NCI-H2107 treated with DMSO at 0.1 percent for 48 hours (cell line): ENCODE results near the gene PSMD3.
"Not testable (repeated sequence)": the region's sequence is repeated elsewhere in the genome, so short reads cannot be mapped to it uniquely, and the experiment has no call there.

ENCODE experiments used
- DNase-seq: peaks from one replicate; lab custom pipeline; 2025; ENCODE audit not compliant: unreplicated experiment; lab: John Stamatoyannopoulos, UW

PSMD3 gene

DNA sequence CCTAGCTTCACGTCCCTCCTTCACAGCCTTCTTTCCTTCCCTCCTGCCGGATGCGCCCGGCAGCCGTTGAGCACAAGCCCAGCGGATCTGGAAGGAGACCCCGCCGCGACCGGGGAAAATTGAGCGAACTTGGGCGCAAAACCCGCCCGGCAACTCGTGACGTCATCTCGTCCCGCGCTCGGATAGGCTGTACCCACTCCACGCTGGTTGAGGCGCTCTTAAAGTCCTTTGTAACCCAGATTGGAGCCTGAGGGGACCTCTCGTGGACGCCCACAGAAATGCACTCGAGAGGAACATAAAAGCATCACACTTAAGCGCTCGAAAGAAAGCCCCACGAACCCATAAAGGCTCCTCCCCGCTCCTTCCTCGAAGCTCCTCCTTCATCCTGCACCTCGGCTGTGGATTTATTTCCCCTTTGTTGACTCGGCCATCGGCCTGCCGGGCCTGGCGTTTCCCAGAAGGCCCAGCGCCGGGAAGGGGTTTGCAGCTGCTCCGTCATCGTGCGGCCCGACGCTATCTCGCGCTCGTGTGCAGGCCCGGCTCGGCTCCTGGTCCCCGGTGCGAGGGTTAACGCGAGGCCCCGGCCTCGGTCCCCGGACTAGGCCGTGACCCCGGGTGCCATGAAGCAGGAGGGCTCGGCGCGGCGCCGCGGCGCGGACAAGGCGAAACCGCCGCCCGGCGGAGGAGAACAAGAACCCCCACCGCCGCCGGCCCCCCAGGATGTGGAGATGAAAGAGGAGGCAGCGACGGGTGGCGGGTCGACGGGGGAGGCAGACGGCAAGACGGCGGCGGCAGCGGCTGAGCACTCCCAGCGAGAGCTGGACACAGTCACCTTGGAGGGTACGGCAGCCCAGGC lies at the start of gene PSMD3:
Gene PSMD3 (plus strand): TSS at position 457 of the 856 bp plus-strand sequence. CDS start 164 bp downstream, at position 621.
- DNase-seq: peak; percentile 99

DNA sequence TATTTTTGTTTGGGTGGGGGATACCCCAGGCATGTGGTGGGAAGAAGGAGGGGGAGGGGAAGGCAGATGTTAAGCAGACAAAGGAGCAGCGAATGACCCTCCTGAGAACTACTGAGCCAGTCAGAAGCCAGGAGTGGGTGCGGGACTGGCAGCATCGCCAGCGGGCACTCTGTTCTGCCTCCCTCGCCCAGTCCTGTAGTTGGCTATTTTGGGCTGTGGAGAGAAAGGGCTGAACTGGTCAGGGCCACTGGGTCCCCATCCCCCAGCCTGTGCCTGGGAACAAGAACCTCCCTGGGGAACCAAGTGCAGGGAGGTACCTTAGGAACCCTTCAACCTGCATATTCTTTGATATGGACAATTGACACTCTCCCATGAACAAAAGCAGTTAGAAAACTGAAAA lies 46.7 kb upstream of the PSMD3 start:
- DNase-seq: no peak

DNA sequence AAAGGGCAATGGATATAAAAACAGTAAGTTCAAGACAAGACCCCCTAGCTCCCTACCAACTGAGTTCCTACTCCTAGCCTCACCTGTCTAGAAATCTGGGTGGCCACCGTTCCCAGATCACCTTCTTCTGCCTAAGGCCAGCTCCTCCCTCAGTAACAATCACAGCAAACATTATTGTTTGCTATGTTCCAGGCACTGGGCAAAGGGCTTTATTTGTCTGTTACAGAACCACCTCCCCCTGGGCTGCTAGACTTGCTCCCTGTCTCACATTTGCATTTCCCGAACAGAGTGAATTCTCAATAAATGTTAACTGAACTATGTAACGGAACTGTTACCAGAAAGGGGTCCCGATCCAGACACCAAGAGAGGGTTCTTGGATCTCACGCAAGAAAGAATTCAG lies 46.3 kb upstream of the PSMD3 start:
- no peak for DNase-seq

DNA sequence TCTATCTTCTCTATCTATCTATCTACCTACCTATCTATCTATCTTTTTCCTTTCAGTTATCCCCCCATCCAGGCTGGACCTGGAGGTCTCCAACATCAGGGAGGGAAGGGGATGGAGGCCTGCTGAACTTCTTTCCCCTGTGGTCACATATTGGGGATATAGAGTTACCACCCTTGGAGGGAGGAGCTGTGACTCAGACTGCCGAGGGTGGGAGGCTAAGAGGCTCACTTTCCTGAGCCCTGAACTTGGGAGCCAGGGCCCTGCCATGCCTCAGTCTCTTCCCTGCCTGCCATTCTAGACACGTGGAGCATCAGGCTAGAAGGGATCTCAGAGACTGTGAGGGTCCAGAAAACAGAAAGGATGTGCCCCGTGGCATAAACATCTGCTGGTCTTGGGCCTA lies 44.7 kb upstream of the PSMD3 start:
- DNase-seq: no peak

DNA sequence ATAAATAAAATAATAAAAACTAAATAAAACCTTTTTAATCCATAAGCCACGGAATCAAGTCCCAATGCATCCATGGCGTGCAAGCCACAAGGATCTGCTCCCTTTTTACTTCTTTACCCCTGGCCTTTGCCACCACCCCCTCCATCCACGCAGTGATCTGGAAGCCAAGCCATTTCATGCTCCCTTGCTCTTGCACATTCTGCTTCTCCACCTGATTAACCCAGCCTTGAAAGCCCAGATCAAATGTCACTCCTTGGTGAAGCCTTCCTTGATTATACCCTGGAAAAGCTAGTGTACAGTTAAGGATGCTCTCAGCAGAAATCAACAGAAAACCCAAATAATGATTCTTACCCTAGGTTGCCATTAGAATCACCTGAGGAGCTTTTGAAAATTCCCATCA lies 43.2 kb upstream of the PSMD3 start:
- no peak for DNase-seq

DNA sequence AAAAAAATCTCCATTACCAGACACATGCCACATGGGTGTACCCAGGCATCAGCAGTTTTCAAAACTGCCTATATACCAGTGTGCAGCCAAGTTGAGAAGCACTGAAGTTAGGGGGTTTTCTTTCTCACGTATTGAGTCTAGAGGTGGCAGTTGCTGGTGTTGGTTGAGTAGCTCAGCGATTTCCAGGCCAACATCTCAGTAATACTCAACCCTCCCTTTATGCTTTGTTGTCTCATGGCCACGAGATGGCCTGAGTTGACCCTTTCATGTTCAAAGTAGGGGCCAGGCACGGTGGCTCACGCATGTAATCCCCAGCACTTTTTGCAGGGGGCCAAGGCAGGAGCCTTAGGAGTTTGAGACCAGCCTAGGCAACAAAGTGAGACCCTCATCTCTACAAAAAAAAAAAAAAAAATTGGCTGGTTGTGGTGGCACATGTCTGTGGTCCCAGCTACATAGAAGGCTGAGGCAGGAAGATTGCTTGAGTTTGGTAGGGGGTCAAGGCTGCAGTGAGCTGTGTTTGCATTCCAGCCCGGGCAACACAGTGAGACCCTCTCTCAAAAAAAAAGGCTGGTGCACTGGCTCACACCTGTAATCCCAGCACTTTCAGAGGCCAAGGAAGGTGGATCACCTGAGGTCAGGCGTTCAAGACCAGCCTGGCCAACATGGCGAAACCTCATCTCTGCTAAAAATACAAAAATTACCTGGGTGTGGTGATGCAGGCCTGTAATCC lies 42.3 kb upstream of the PSMD3 start:
- no peak for DNase-seq

DNA sequence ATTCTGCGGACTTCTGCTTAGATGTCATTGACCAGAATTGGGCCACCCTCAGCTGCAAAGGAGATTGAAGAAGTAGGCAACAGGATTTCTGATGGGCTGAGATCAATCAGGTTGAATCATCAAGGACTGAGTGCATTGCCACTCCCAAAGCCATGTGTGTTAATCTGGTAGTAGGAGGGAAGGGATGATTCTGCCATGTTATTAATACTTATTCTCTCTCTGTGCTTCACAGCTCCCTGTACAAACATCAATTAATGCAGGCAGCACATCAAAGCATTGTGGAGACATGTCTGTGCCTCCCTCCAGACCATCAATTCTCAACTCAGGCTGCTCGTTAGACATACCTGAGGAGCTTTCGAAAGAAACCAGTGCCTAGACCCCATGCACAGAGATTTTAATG lies 41.5 kb upstream of the PSMD3 start:
- no peak for DNase-seq

DNA sequence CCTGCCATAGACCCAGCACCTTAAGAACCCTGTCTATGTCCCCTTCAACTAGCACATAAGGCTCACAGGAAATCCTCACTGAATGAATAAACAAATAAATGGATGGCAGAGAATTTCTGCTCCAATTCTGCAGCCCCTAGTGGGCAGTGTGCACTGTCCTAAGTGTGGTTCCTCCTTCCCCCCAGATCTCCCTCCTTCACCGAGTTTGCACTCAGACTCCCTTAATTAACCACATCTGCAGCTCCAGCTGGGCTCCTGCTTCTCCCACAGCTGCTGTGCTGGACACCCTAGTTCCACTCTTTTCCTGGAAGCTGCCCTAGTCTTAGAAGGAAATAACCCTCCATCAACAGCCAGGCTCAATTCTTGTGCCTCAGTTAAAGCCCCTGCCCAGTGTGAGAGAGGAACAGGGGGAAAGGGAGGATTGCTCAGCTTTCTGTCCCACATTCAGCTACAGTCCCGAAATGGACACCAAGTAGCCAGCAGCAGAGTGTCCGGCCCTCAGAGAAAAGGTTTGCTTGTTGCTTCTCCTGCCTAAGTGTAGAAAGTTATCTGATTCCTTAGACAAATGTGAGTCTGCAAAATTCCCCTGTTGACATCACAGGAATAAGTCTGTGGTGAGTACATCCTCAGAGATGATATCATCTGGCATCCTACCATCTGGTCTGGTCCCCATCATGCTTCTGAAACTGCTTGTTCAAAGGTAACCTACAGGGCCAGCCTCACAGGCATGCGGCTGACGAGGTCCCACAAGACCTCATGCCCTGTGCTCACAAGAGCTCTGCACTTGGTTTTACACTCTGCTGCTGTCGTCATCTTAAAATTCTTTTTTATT lies 40.8 kb upstream of the PSMD3 start:
- no peak for DNase-seq

DNA sequence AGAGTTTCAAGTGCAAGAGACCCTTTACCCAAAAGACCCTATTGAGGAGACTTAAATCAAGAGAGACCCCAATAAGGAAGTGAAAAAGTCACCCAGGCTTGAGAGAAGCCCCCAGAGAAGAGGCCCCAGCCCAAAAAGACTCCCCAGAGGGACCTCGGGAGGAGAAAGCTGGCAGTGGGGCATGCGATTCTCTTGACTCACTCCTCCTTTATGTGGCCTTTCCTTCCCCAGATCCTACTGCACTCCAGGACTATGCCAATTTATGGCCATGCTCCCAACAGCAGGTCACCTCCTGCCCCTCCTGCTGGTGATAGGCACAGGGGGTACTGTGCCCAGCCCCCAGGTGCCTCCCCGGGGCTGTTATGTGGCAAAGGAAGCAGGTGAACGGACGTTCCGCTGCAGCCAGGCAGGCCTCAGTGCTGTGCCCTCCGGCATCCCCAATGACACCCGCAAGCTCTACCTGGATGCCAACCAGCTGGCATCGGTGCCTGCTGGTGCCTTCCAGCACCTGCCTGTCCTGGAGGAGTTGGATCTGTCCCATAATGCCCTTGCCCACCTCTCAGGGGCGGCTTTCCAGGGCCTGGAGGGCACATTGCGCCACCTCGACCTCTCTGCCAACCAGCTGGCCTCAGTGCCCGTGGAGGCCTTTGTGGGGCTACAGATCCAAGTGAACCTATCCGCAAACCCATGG lies 36.8 kb upstream of the PSMD3 start:
- no peak for DNase-seq

DNA sequence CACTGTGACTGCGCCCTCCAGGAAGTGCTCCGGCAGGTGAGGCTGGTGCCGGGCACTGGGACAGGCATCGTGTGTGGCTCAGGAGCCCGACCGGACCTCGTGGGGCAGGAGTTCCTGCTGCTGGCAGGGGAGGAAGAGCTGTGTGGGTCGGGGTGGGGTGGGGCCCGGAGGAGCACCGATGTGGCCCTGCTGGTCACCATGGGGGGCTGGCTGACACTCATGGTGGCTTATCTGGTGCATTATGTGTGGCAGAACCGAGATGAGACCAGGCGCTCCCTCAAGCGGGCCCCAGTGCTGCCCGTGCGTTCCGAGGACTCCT lies 36.3 kb upstream of the PSMD3 start:
- DNase-seq: no peak

DNA sequence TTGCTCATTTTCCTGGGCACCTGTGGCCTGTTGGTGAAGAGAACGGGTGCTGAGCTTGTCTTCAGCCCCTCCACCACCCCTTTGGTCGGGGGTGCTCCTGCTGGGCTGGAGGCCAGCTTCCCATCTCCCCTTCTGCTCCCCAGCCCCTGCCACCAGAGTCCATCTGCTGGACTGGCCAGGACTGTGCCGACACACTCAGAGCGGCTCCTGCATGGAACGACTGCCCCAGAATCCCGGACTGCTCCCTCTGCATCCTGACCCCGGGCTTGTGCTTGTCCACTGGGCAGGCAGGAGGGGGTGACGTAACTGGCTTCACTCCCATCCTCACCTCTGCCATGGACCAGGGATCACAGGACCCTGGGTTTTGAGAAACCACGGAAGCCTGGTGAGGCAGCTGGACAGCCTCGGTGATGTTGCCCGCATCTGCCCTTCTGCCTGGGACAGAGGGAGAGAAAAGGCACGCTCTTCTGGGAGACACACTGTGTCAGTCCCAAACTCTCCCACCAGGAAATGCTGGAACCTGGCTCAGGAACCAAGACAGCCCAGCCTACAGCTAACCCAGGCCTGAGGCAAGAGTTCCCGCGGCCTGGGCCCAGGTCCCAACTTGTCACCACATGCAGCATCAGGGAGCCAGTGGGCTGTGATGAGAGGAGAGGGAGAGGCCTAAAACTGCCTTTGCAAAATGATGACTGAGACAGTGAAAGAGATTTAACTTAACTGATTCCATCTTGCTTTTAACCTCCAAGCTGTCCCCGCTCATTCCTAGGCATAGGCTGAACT lies 33.9 kb upstream of the PSMD3 start:
- no peak for DNase-seq

DNA sequence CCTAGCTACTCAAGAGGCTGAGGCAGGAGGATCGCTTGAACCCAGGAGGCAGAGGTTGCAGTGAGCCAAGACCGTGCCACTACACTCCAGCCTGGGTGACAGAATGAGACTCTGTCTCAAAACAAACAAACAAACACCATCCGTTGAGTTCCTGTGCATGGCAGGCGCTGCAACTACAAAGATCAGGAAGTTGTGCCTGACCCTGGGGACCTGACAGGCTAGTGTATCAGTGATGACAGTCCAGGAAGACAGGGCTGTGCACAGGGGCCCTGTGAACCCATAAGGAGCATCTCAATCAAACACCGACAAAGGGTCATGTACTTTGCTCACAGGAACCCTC lies 32.1 kb upstream of the PSMD3 start:
- DNase-seq: not testable (repeated sequence)

DNA sequence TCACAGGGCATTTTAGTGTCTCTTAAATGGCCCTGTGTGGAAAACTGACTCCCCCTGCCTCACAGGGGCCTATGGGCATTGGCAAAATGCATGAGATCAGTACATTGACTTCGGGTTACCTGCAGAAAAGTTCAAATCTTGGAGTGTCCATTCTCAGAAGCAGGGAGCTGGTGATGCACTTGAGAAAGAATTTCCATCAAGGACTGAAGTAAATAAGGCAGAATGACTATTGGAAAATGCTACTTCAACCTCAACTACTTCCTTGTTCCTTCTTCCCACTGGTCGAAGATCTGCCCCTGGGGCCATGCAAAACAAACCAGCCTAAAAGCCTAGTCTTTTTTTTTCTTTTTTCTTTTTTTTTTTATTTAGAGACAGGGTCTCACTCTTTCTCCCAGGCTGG lies 31.6 kb upstream of the PSMD3 start:
- DNase-seq: no peak

DNA sequence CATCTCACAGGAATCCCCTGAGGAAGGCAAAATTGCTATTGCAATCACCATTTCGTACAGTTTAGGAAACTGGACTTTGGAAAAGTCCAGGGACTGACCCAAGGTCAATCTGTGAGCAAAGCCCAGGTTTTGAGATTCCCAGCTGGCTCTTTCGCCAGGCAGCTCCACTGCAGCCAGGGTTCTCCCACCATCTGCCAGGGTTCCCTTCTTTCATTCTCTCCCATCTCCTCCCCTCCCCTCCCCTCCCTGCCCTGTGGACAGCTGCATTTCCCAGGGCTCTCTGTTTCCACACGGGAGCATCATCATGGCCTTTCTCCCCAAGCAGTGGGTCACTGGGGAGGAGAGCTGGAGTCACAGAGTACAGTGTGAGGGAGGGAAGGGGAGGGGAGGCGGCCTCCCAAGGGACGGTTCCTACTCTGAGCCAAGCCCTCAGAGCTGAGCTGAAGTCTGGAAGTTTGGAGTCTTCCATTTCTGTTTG lies 29.7 kb upstream of the PSMD3 start:
- DNase-seq: no peak

DNA sequence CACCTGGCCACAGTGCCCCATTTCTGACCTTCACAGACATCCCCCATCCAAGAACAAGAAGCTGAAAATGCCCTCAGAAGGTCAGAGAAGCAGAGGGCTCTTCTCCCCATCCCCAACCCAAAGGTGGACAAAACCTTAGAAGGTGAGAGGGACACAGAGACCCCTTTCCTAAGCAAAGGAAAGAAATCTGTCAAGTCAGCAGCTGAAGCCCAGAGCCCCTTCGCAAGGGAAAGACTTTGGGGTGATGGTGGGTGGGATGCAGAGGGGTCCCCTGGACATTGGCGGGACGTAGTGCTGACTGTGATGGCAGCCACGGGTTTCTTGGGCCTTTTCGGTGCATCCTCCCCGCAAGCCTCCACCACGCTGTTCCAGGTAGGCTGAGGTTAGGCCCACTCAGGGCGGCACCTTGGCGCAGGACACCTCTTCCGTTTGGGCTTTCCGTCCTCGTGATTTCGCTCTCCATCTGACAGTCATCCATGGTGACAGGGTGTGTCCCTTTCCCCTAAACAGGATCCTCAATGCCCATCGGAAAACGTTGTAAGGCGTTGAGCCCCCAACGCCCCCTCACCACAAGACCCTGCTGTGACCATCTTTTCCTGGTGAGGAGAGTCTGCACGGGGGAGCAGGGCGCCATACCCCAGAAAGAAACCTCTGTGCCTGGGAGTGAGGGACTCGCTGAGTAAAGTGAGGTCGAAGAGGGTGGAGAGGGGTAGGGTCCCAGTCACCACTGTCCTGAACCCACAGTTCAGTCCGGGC lies 28.5 kb upstream of the PSMD3 start:
- DNase-seq: no peak

DNA sequence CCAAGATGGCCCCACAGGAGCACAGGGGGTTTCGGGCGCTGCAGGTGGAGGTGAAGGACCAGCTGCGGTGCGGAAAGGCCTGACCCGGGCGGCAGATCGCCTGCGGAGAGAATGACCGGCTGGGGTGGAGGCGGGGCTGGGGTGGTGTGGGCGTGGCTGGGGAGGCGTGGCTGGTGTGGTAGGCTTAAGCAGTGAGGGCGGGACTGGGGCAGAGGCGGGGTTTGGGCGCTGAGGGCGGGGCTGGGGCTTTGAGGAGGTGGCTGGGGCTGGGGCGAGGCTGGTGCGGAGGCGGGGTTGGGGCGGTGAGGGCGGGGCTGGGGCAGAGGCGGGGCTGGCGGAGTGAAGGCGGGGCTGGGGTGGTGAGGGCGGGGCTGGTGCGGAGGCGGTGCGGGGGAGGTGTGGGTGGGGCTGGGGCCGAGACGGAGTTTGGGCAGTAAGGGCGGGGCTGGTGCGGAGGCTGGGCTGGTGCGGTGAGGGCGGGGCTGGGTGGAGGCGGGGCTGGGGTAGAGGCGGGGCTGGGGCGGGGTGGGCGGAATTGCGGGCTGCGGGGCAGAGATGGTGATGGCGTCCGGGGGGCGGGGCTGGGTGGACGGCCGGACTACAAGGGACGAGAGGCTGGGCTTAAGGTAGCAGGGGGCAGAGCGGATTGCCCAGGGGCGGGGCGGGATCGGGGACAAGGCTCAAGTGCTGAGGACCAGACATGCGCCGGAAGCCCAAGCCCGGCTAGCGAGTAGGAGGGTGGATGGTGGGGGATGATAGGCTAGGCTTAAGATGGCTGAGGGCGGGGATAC lies 27.7 kb upstream of the PSMD3 start:
- DNase-seq: peak; percentile 88

DNA sequence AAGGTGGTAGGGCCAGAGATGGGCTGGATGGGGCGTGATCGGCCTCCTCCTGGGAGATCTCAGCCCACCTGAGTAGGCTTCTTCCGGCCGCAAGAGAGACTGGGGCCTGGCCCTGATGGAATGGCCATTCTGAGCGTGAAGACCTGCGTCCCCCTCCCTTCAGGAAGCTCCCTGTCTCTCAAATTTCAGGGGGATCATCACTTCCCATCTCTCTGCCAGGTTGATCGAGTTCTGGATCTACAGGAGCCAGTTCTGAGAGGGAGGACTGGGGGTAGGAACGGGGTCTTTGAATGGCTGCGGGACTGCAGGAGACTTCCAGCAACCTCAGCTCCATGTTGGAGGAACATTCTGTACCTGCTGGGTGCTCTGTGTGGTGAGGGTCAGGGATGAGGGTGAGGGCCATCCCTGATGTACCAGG lies 27.1 kb upstream of the PSMD3 start:
- DNase-seq: no peak

DNA sequence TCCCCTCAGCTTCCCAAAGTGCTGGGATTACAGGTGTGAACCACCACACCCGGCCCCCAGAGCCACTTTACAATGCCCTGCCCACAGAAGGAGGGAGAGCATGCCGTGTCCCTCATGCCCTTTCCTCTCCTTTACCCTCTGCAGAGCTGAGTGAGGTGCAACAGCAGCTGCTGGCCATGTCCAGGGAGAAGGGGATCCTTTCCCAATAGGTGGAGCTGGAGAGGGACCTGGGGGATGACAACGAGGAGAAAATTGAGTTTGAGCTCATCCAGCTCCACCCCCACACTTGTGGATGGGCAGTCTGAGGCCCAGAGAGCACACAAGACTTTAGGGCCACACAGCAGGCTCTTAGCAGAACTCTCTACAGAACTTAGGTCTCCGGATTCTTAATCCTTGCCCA lies 25.7 kb upstream of the PSMD3 start:
- DNase-seq: no peak

DNA sequence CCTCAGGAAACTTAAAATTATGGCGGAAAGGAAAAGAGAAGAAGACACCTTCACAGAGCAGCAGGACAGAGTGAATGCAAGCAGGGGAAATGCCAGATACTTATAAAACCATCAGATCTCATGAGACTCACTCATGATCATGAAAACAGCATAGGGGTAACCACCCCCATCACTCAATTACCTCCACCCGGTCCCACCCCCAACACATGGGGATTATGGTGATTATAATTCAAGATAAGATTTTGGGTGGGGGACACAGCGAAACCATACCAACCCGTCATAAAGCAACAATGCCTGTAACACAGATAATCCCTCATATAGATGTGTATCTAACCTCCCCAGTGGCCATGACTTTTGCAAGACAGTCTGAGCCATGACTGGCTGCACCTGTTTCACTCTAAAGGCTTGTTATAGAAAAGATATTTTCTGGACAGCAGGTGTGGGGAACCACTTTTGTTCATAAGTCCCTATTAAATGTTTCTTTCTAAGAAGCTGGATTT lies 24.8 kb upstream of the PSMD3 start:
- DNase-seq: no peak
